Fibroblast of pulmonary artery (primary cell): ENCODE data around the gene IFNA6.

Experiments
- DNase-seq: peaks from one replicate; pipeline ENCODE4 v3.0.0-alpha.2; 2010; ENCODE audit warnings: low read depth
- H3K4me3 ChIP-seq: replicated peaks from 2 replicates; pipeline ENCODE4 v1.5.1; 2011; ENCODE audit warnings: low read depth, mild to moderate bottlenecking, control low read depth, low read length, moderate library complexity
- CTCF ChIP-seq: IDR thresholded peaks from 2 replicates; pipeline ENCODE4 v1.5.1; 2011; ENCODE audit warnings: mild to moderate bottlenecking, control low read depth, low read length, inconsistent platforms; ENCODE audit errors: missing control alignments

Gene IFNA6

DNA sequence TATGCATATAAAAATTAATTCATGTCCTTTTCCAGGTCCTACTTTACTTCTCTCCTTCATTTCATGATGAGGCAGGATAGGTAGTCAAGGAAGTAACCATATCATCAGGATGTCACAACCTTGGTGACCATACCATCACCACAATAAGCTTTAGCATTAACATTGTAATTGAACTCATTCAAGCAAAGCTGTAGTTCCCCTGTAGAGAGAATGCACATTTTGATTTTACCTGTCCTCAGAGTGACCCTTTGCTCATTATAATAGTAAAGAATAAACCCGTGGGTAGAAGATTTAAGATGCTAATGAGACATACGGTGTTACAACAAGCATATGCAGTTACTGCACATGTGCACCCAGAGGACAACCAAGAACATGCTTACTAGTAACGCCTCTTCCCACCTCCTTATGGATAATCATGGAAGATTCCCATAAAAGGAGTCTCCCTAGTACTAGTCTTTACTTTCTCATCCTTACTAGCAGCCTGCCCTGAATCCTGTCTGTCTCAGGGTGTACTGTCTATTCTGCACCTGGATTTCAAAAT is 2.2 kb downstream of the IFNA6 start:
- H3K4me3 ChIP-seq, result no peak overlapping the region
- TF ChIP-seq CTCF, result no peak
- no peak for DNase-seq

DNA sequence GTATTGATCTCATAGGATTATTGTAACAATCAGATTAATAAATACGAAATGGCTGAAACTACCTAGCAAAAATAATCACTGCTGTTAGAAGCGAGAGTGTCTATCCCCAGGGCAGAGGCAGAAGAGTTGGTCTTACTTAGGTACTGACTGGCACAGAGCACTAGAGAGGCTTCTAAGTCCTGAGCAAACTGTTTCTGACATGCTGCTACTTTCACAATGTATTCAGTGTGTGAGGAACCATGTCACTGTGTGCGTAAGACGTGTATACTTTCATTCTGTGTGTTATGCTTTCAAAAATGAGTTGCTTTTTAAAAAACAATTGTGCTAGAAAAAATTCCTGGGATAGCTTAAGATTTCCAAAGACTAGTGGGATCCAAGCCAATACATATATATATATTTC is 10.0 kb downstream of the IFNA6 start:
- no peak overlapping the region for H3K4me3 ChIP-seq
- no peak for TF ChIP-seq CTCF
- no peak for DNase-seq

DNA sequence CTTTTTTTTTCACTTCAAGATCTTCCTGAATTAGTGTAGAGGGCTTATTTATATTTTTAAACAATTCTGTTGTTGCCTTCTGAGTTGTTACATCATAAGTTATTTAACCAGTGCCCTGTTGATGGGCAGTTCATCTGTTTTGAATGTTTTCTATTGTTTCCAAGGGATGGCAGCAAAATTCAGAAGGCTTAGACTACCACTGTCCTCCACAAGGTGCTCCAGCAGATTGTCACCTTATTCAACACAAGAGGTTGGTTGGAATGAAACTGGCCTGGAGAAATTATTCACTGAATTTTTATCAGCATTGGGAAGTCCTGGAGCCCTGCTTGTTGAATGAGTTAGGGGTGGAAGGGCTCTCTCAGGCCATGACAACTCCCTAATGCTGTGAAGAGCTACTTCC is 14.2 kb downstream of the IFNA6 start:
- no peak overlapping the region for H3K4me3 ChIP-seq
- TF ChIP-seq CTCF, result no peak
- no peak for DNase-seq

- TF ChIP-seq CTCF, result no peak
- H3K4me3 ChIP-seq, result peak within 1 kb of the TSS; percentile 81
- peak; percentile 95 for DNase-seq
Observed at GRCh38 chr9:21334701-21335632, 15.7 kb downstream of the IFNA6 start, which contains the start of gene KLHL9. KLHL9 (minus strand) TSS chr9:21335404; CDS start chr9:21334859, 545 bp downstream.

- no peak for DNase-seq
- no peak overlapping the region for H3K4me3 ChIP-seq
- TF ChIP-seq CTCF, result no peak
Observed at GRCh38 chr9:21333226-21333625, 17.5 kb downstream of the IFNA6 start.

GRCh38 chr9:21331676-21332402 is 18.8 kb downstream of the IFNA6 start:
- peak overlapping the region; percentile 10 for H3K4me3 ChIP-seq
- no peak for TF ChIP-seq CTCF
- no peak for DNase-seq
